HUES64 (cell line): Measurements from ENCODE around the gene HSD3B7.
A peak's percentile ranks its signal among the peaks of the same experiment; 100 is the strongest.

Experiments
- H3K27ac ChIP-seq: 2 replicates; pipeline ENCODE4 v1.7.0; 2013; ENCODE audit warnings: low read depth, low read length, inconsistent platforms
- H3K27me3 ChIP-seq: 2 replicates; pipeline ENCODE4 v1.6.1; 2013; ENCODE audit warnings: mild to moderate bottlenecking, low read length; ENCODE audit not compliant: insufficient read depth
- H3K36me3 ChIP-seq: 2 replicates; pipeline ENCODE4 v1.6.1; 2013; ENCODE audit warnings: mild to moderate bottlenecking, low read length; ENCODE audit not compliant: insufficient read depth
- H3K4me1 ChIP-seq: 2 replicates; pipeline ENCODE4 v1.6.1; 2013; ENCODE audit warnings: mild to moderate bottlenecking, low read length, moderate library complexity; ENCODE audit not compliant: insufficient read depth
- H3K4me3 ChIP-seq: 2 replicates; pipeline ENCODE4 v1.5.1; 2013; ENCODE audit warnings: mild to moderate bottlenecking, low read length, moderate library complexity
- H3K9ac ChIP-seq: 2 replicates; pipeline ENCODE4 v1.6.1; 2013; ENCODE audit warnings: mild to moderate bottlenecking, low read depth, low read length
- H3K9me3 ChIP-seq: 2 replicates; pipeline ENCODE4 v1.6.1; 2013; ENCODE audit warnings: low read depth, low read length; ENCODE audit not compliant: insufficient read depth
- WGBS: fragments of 150-250, 120-280 bp; methylation state at CpG from one replicate; pipeline ENCODE4 v1.1.7; 2013; ENCODE audit warnings: missing lambda C conversion rate; 5-methylcytosine and 5-hydroxymethylcytosine counted together

The HSD3B7 gene

DNA sequence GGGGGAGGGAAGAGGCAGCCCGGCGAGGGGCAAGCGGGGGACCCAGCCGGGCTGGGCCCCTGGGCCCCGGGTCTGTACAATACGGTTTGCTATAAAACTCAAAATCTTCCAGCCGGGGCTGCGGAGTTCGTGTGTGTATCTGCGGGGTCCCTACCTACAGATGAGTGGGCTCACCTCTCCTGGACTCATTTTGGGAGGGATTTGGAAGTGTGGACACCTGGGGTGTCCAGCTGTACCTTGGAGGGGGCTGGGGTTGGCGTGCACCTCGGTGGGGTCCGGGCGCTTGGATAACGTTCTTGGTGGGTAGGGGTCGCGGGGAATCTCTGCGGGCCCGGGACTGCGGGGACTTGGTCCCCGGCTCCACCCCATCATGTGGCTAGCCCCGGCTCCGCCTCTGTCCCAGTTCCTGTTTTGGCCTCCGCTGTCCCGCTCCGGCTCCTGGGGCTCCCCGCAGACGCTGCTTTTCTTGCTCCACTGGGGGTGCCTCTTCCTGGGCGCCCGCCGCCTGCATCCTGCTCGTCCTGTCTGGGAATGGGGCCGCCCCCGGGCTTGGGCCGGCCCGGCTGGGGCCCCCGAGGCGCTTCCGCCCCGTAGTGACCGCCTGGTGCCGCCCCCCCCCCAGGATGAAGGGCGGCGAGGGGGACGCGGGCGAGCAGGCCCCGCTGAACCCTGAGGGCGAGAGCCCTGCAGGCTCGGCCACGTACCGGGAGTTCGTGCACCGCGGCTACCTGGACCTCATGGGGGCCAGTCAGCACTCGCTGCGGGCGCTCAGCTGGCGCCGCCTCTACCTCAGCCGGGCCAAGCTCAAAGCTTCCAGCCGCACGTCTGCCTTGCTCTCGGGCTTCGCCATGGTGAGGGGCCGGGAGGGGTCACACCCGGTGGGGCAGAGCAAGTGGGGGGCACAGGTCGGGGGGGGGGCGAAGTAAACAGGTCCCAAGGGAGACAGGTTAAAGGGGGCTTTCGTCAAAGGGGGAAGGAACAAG lies 36.0 kb upstream of the HSD3B7 start, which contains the start of gene ORAI3:
Gene ORAI3 (plus strand): TSS at position 402 of the 983 bp plus-strand sequence. CDS start 222 bp downstream, at position 624.
- H3K27ac ChIP-seq, result peak within 1 kb of the TSS; percentile 96
- peaks cover 20% of the 10 kb centered on the region for H3K4me1 ChIP-seq
- WGBS, result under 1% methylated on average over 69 of the region's 70 CpGs
- H3K27me3 ChIP-seq, result no peaks in the 10 kb centered on the region
- H3K4me3 ChIP-seq, result peak within 1 kb of the TSS; percentile 80
- H3K36me3 ChIP-seq, result peaks cover 19% of the 10 kb centered on the region
- H3K9ac ChIP-seq, result peak within 1 kb of the TSS; percentile 91
- no peaks in the 10 kb centered on the region for H3K9me3 ChIP-seq

- Histone ChIP-seq H3K27me3 (no peaks in the 10 kb centered on the region), H3K27ac (peak overlapping the region; percentile 96), H3K4me1 (peaks cover 20% of the 10 kb centered on the region), H3K4me3 (peak overlapping the region; percentile 80), H3K9me3 (no peaks in the 10 kb centered on the region), H3K36me3 (peaks cover 10% of the 10 kb centered on the region), H3K9ac (peak overlapping the region; percentile 91)
- 11% methylated on average over 21 of the region's 21 CpGs for WGBS
Measured at GRCh38 chr16:30949650-30950515, 35.1 kb upstream of the HSD3B7 start.

GRCh38 chr16:30950516-30951065 lies 34.4 kb upstream of the HSD3B7 start:
- no peak overlapping the region for H3K27ac ChIP-seq
- H3K27me3 ChIP-seq, result no peaks in the 10 kb centered on the region
- peak overlapping the region; percentile 80 for H3K4me3 ChIP-seq
- H3K9me3 ChIP-seq, result no peaks in the 10 kb centered on the region
- H3K9ac ChIP-seq, result no peak overlapping the region
- peaks cover 6% of the 10 kb centered on the region for H3K36me3 ChIP-seq
- H3K4me1 ChIP-seq, result peaks cover 20% of the 10 kb centered on the region
- WGBS, result 91% methylated on average over 8 of the region's 8 CpGs

DNA sequence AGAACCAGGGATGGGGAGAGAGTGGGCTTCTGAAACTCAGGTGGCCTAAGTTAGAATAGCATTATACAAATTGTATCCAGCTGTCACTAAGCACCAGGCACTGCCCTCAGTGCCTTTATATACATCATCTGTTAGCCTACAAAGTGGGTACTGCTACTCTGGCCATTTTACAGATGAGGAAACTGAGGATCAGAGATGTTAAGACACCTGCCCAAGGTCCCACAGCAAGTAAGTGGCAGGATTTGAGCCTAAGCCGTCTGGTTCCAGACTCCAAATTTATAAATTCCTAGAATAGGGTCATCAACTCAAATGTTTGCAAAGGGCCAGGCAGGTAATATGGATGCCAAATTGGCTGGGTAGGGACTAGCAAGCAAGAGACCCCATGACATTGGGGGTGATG lies 33.8 kb upstream of the HSD3B7 start:
- no peak overlapping the region for H3K4me3 ChIP-seq
- H3K9ac ChIP-seq, result no peak overlapping the region
- H3K27me3 ChIP-seq, result no peaks in the 10 kb centered on the region
- H3K4me1 ChIP-seq, result peaks cover 20% of the 10 kb centered on the region
- no peak overlapping the region for H3K27ac ChIP-seq
- no peaks in the 10 kb centered on the region for H3K9me3 ChIP-seq
- H3K36me3 ChIP-seq, result peaks cover 3% of the 10 kb centered on the region; the same call in 1 of the 2 replicates
- 100% methylated on average over 1 of the region's 1 CpG for WGBS

- Histone ChIP-seq H3K9me3 (no peaks in the 10 kb centered on the region), H3K9ac (no peak overlapping the region), H3K4me1 (peaks cover 19% of the 10 kb centered on the region), H3K27ac (no peak overlapping the region), H3K36me3 (peaks cover 3% of the 10 kb centered on the region; the same call in 1 of the 2 replicates), H3K27me3 (no peaks in the 10 kb centered on the region), H3K4me3 (no peak overlapping the region)
- WGBS, result 90% methylated on average over 3 of the region's 3 CpGs
Measured at GRCh38 chr16:30951750-30952149, 33.3 kb upstream of the HSD3B7 start.

DNA sequence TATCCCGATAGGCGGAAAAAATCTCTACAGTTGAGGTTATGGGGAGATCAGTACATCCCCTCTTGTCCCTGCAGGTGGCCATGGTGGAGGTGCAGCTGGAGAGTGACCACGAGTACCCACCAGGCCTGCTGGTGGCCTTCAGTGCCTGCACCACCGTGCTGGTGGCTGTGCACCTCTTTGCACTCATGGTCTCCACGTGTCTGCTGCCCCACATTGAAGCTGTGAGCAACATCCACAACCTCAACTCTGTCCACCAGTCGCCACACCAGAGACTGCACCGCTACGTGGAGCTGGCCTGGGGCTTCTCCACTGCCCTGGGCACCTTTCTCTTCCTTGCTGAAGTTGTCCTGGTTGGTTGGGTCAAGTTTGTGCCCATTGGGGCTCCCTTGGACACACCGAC lies 31.9 kb upstream of the HSD3B7 start:
- H3K9me3 ChIP-seq, result no peaks in the 10 kb centered on the region
- H3K9ac ChIP-seq, result no peak overlapping the region
- 76% methylated on average over 9 of the region's 9 CpGs for WGBS
- peaks cover 13% of the 10 kb centered on the region for H3K4me1 ChIP-seq
- no peak overlapping the region for H3K27ac ChIP-seq
- H3K4me3 ChIP-seq, result no peak overlapping the region
- H3K36me3 ChIP-seq, result no peaks in the 10 kb centered on the region
- no peaks in the 10 kb centered on the region for H3K27me3 ChIP-seq

DNA sequence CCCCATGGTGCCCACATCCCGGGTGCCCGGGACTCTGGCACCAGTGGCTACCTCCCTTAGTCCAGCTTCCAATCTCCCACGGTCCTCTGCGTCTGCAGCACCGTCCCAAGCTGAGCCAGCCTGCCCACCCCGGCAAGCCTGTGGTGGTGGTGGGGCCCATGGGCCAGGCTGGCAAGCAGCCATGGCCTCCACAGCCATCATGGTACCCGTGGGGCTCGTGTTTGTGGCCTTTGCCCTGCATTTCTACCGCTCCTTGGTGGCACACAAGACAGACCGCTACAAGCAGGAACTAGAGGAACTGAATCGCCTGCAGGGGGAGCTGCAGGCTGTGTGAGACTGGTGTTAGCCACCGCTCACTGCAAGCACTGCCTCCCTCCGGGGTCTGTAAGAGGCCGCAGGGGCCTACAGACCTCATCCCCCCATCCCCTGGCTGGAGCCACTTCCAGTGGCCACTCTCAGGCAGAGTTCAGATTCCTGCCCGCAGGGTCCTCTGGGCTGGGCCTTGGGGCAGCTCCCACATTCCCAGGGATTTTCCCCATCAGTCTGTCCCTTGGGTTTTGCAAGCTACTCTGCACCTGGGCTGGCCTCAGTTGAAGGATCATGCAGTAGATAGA lies 31.4 kb upstream of the HSD3B7 start:
- no peak overlapping the region for H3K4me3 ChIP-seq
- no peak overlapping the region for H3K27ac ChIP-seq
- H3K4me1 ChIP-seq, result peaks cover 14% of the 10 kb centered on the region
- H3K9ac ChIP-seq, result no peak overlapping the region
- no peaks in the 10 kb centered on the region for H3K27me3 ChIP-seq
- 39% methylated on average over 15 of the region's 15 CpGs for WGBS
- peaks cover under 1% of the 10 kb centered on the region; the same call in 1 of the 2 replicates for H3K36me3 ChIP-seq
- no peaks in the 10 kb centered on the region for H3K9me3 ChIP-seq

- Histone ChIP-seq H3K4me1 (peaks cover 12% of the 10 kb centered on the region), H3K9me3 (no peaks in the 10 kb centered on the region), H3K9ac (no peak overlapping the region), H3K27me3 (no peaks in the 10 kb centered on the region), H3K27ac (no peak overlapping the region), H3K4me3 (no peak overlapping the region), H3K36me3 (peaks cover 14% of the 10 kb centered on the region)
- 94% methylated on average over 8 of the region's 8 CpGs for WGBS
Measured at GRCh38 chr16:30954993-30955392, 30.0 kb upstream of the HSD3B7 start.

- peaks cover 32% of the 10 kb centered on the region for H3K36me3 ChIP-seq
- peak overlapping the region; percentile 100 for H3K9ac ChIP-seq
- WGBS, result 32% methylated on average over 42 of the region's 42 CpGs
- 0 out of 2 replicates have a peak, but pooled peaks cover 4% of the 10 kb centered on the region for H3K4me1 ChIP-seq
- peak overlapping the region; percentile 100 for H3K27ac ChIP-seq
- H3K9me3 ChIP-seq, result no peaks in the 10 kb centered on the region
- no peaks in the 10 kb centered on the region for H3K27me3 ChIP-seq
- H3K4me3 ChIP-seq, result peak overlapping the region; percentile 92
Measured at GRCh38 chr16:30956601-30957455, 28.2 kb upstream of the HSD3B7 start.
